Measurements from ENCODE around the gene FCRL4. TPM values are rescaled to one million over a fixed set of nuclear protein-coding genes. Genes with fewer than 3 reads are reported as not detected.
A peak's percentile ranks its signal among the peaks of the same experiment; 100 is the strongest.

Gene FCRL4
- total RNA-seq, 1 donor from 2014 or later = not detected

DNA sequence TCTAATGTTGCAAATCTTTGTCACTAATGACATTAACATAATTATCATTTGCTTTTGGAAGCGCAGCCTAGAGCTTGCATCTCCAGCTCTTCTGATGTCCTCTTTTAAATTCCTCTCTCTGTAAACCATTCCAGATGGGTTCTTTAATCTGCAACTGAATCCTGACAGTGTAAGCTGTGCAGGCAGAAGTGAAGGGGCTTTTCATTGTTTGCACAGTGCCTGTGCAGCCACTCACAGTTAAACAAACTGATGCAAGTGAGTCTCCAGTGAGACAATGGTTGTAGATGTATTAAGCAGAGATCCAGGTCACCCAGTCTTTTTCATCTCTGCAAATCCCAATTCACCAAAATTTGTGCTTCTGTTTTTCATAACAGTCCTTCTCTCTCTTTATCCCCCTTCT is 23.0 kb downstream of the FCRL4 start:
- Mint-ChIP-seq H3K27ac (no peak overlapping the region), H3K4me3 (no peak overlapping the region), H3K9me3 (no peaks in the 10 kb centered on the region), H3K4me1 (no peaks in the 10 kb centered on the region), H3K36me3 (no peaks in the 10 kb centered on the region), H3K27me3 (ENCODE audit: insufficient read depth, low read depth) (no peaks in the 10 kb centered on the region)
- no peaks in the 10 kb centered on the region for H3K9me3 ChIP-seq (ENCODE audit: low read depth)
- H3K79me2 ChIP-seq (ENCODE audit: low read depth) = no peaks in the 10 kb centered on the region
- no peak for TF ChIP-seq EZH2 (IDR thresholded peaks at IDR 0.05)
- TF ChIP-seq, protein P1, sequence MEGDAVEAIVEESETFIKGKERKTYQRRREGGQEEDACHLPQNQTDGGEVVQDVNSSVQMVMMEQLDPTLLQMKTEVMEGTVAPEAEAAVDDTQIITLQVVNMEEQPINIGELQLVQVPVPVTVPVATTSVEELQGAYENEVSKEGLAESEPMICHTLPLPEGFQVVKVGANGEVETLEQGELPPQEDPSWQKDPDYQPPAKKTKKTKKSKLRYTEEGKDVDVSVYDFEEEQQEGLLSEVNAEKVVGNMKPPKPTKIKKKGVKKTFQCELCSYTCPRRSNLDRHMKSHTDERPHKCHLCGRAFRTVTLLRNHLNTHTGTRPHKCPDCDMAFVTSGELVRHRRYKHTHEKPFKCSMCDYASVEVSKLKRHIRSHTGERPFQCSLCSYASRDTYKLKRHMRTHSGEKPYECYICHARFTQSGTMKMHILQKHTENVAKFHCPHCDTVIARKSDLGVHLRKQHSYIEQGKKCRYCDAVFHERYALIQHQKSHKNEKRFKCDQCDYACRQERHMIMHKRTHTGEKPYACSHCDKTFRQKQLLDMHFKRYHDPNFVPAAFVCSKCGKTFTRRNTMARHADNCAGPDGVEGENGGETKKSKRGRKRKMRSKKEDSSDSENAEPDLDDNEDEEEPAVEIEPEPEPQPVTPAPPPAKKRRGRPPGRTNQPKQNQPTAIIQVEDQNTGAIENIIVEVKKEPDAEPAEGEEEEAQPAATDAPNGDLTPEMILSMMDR (IDR thresholded peaks at IDR 0.05) = no peak
- TF ChIP-seq EZH2phosphoT487 (IDR thresholded peaks at IDR 0.05) = no peak
- H3K27ac ChIP-seq = no peak overlapping the region
- H3F3A ChIP-seq (ENCODE audit: low read depth) = no peaks in the 10 kb centered on the region
- no peak overlapping the region for H2AFZ ChIP-seq (replicated peaks)
- no peaks in the 10 kb centered on the region for H3K27me3 ChIP-seq
- no peak overlapping the region for H3K9ac ChIP-seq
- H3K4me1 ChIP-seq = peaks cover 11% of the 10 kb centered on the region
- H3K4me3 ChIP-seq = no peak overlapping the region
- H4K20me1 ChIP-seq (ENCODE audit: low read depth) = no peaks in the 10 kb centered on the region
- DNase-seq (ENCODE audit: low spot score) = peak; percentile 54
- no peaks in the 10 kb centered on the region for H3K36me3 ChIP-seq
- H3K4me2 ChIP-seq = peak overlapping the region; percentile 1

DNA sequence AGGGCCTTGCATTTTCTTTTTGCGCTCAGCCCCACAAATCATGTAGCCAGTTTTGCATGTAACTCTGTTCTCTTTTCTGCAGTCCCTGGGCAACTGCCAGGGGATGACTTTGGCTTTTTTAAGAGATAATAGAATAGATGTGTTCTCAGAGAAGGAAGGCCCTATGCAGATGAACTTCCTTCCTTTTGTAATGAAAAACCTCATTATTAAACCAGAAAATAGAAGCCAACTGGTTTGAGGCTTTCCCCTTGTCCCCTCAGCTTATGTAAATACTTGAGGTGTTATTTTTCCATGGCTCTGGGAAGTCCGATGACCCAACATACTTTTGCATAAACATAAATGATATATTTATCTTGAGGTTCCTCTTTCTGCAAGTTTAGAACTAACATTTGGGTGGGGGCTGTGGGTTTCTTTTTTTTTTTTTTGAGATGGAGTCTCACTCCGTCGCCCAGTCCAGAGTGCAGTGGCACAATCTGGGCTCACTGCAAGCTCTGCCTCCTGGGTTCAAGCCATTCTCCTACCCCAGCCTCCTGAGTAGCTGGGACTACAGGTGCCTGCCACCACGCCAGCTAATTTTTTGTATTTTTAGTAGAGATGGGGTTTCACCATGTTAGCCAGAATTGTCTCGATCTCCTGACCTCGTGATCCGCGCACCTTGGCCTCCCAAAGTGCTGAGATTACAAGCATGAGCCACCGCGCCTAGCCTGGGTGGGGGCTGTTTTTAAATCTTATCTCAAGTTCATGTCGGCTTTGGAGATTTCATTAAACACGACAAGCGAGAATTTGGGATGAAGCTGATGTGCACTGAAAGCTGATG is 31.2 kb downstream of the FCRL4 start:
- Histone ChIP-seq H3K27me3 (no peaks in the 10 kb centered on the region), H3K4me2 (no peak overlapping the region), H3K9me3 (ENCODE audit: low read depth) (no peaks in the 10 kb centered on the region), H4K20me1 (ENCODE audit: low read depth) (no peaks in the 10 kb centered on the region), H3K4me3 (no peak overlapping the region), H2AFZ (replicated peaks) (no peak overlapping the region), H3K27ac (no peak overlapping the region), H3K79me2 (ENCODE audit: low read depth) (no peaks in the 10 kb centered on the region), H3K4me1 (no peaks in the 10 kb centered on the region), H3K36me3 (no peaks in the 10 kb centered on the region), H3K9ac (no peak overlapping the region), H3F3A (ENCODE audit: low read depth) (no peaks in the 10 kb centered on the region)
- H3K9me3 Mint-ChIP-seq = no peaks in the 10 kb centered on the region
- TF ChIP-seq, protein P1 (IDR thresholded peaks at IDR 0.05) = no peak
- TF ChIP-seq EZH2 (IDR thresholded peaks at IDR 0.05) (no peak), EZH2phosphoT487 (IDR thresholded peaks at IDR 0.05) (no peak)
- no peak overlapping the region for H3K4me3 Mint-ChIP-seq
- DNase-seq (ENCODE audit: low spot score) = no peak
- no peak overlapping the region for H3K27ac Mint-ChIP-seq
- peaks cover 3% of the 10 kb centered on the region for H3K27me3 Mint-ChIP-seq (ENCODE audit: insufficient read depth, low read depth)
- H3K4me1 Mint-ChIP-seq = no peaks in the 10 kb centered on the region
- no peaks in the 10 kb centered on the region for H3K36me3 Mint-ChIP-seq

DNA sequence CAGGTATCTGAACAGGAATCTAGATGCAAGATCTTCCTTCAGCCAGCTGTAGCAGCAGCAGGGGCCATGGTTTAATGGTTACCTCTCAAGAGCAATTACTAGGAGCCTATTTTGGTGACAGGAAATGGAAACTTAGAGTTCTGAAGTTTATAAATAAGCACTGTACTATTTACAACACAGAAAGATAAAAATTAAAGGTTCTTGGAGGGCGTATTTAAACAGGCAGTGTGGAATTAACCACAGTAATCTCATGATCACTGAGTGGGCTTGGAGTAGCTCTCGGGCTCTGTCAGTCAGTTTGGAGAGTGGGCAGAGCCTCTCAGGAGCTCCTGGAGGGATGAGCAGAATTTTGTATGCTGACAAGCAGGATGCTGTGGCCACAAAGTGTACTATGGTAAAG is 35.4 kb downstream of the FCRL4 start:
- Mint-ChIP-seq H3K4me1 (no peaks in the 10 kb centered on the region), H3K27me3 (ENCODE audit: insufficient read depth, low read depth) (peaks cover 3% of the 10 kb centered on the region), H3K36me3 (no peaks in the 10 kb centered on the region), H3K27ac (no peak overlapping the region), H3K9me3 (no peaks in the 10 kb centered on the region), H3K4me3 (no peak overlapping the region)
- Histone ChIP-seq H3K9ac (no peak overlapping the region), H3F3A (ENCODE audit: low read depth) (no peaks in the 10 kb centered on the region), H3K27me3 (no peaks in the 10 kb centered on the region), H3K79me2 (ENCODE audit: low read depth) (no peaks in the 10 kb centered on the region), H3K4me3 (no peak overlapping the region), H2AFZ (replicated peaks) (no peak overlapping the region), H3K36me3 (no peaks in the 10 kb centered on the region), H3K9me3 (ENCODE audit: low read depth) (no peaks in the 10 kb centered on the region), H3K4me2 (no peak overlapping the region), H4K20me1 (ENCODE audit: low read depth) (no peaks in the 10 kb centered on the region), H3K4me1 (no peaks in the 10 kb centered on the region), H3K27ac (no peak overlapping the region)
- no peak for TF ChIP-seq EZH2phosphoT487 (IDR thresholded peaks at IDR 0.05)
- TF ChIP-seq EZH2 (IDR thresholded peaks at IDR 0.05) = no peak
- TF ChIP-seq, protein P1 (IDR thresholded peaks at IDR 0.05) = no peak
- no peak for DNase-seq (ENCODE audit: low spot score)
